ENCODE measurements around the gene SUPT16H.

Gene SUPT16H

GRCh38 chr14:21311614-21312013, 72.2 kb downstream of the SUPT16H start:
- H4K20me1 ChIP-seq (ENCODE audit: control insufficient read depth, insufficient read depth, low read depth, low read length), result no peaks in the 10 kb centered on the region
- no peaks in the 10 kb centered on the region for H3K36me3 ChIP-seq (ENCODE audit: control insufficient read depth, low read length)

DNA sequence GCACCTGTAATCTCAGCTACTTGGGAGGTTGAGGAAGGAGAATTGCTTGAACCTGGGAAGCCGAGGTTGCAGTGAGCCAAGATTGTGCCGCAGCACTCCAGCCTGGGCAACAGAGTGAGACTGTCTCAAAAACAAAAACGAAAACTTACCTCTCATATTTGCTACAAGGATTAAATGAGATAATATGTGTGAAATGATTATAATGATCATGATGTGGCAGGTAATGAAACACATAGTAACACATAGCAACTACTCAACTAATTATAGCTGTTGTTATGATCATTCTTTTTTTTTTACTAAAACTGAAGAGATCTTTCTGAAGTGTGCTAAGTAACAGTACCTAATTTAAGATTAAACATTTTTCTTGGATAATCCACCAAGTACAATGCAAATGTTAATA, 73.9 kb downstream of the SUPT16H start:
- Histone ChIP-seq H3F3A (ENCODE audit: control insufficient read depth, insufficient read depth) (peaks cover 23% of the 10 kb centered on the region), H3K4me1 (ENCODE audit: control insufficient read depth, low read length) (peaks cover 61% of the 10 kb centered on the region), H3K4me3 (ENCODE audit: low read length) (no peak overlapping the region), H3K9me3 (ENCODE audit: control insufficient read depth, insufficient read depth, low read length) (no peaks in the 10 kb centered on the region), H3K79me2 (ENCODE audit: control insufficient read depth, low read length) (no peaks in the 10 kb centered on the region; the same call in 1 of the 2 replicates), H3K27me3 (ENCODE audit: control insufficient read depth, low read length) (no peaks in the 10 kb centered on the region), H3K4me2 (ENCODE audit: low read length) (no peak overlapping the region), H3K27ac (ENCODE audit: low read depth, low read length) (no peak overlapping the region), H3K36me3 (ENCODE audit: control insufficient read depth, low read length) (no peaks in the 10 kb centered on the region), H3K9me2 (replicated peaks; ENCODE audit: control insufficient read depth, low read length) (no peaks in the 10 kb centered on the region), H4K20me1 (ENCODE audit: control insufficient read depth, insufficient read depth, low read depth, low read length) (no peaks in the 10 kb centered on the region)
- TF ChIP-seq EZH2phosphoT487 (IDR thresholded peaks at IDR 0.05; ENCODE audit: borderline replicate concordance, low read length), result no peak
- TF ChIP-seq, protein P1, sequence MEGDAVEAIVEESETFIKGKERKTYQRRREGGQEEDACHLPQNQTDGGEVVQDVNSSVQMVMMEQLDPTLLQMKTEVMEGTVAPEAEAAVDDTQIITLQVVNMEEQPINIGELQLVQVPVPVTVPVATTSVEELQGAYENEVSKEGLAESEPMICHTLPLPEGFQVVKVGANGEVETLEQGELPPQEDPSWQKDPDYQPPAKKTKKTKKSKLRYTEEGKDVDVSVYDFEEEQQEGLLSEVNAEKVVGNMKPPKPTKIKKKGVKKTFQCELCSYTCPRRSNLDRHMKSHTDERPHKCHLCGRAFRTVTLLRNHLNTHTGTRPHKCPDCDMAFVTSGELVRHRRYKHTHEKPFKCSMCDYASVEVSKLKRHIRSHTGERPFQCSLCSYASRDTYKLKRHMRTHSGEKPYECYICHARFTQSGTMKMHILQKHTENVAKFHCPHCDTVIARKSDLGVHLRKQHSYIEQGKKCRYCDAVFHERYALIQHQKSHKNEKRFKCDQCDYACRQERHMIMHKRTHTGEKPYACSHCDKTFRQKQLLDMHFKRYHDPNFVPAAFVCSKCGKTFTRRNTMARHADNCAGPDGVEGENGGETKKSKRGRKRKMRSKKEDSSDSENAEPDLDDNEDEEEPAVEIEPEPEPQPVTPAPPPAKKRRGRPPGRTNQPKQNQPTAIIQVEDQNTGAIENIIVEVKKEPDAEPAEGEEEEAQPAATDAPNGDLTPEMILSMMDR (IDR thresholded peaks at IDR 0.05; ENCODE audit: low read depth, low read length, poor library complexity, severe bottlenecking), result no peak

More at GRCh38 chr14:21311614-21312013, 72.2 kb downstream of the SUPT16H start:
- no peaks in the 10 kb centered on the region; the same call in 1 of the 2 replicates for H3K79me2 ChIP-seq (ENCODE audit: control insufficient read depth, low read length)
- H3K9me3 ChIP-seq (ENCODE audit: control insufficient read depth, insufficient read depth, low read length), result no peaks in the 10 kb centered on the region
- H3K4me1 ChIP-seq (ENCODE audit: control insufficient read depth, low read length), result peaks cover 77% of the 10 kb centered on the region
- TF ChIP-seq EZH2phosphoT487 (IDR thresholded peaks at IDR 0.05; ENCODE audit: borderline replicate concordance, low read length), result no peak
- TF ChIP-seq, protein P1 (IDR thresholded peaks at IDR 0.05; ENCODE audit: low read depth, low read length, poor library complexity, severe bottlenecking), result no peak
- peaks cover 23% of the 10 kb centered on the region for H3F3A ChIP-seq (ENCODE audit: control insufficient read depth, insufficient read depth)
- no peak overlapping the region for H3K27ac ChIP-seq (ENCODE audit: low read depth, low read length)
- H3K9me2 ChIP-seq (replicated peaks; ENCODE audit: control insufficient read depth, low read length), result no peaks in the 10 kb centered on the region
- H3K27me3 ChIP-seq (ENCODE audit: control insufficient read depth, low read length), result no peaks in the 10 kb centered on the region
- no peak overlapping the region for H3K4me2 ChIP-seq (ENCODE audit: low read length)
- H3K4me3 ChIP-seq (ENCODE audit: low read length), result no peak overlapping the region

GRCh38 chr14:21309238-21309636, 74.6 kb downstream of the SUPT16H start:
- Histone ChIP-seq H3K4me2 (ENCODE audit: low read length) (peak overlapping the region; percentile 98), H4K20me1 (ENCODE audit: control insufficient read depth, insufficient read depth, low read depth, low read length) (no peaks in the 10 kb centered on the region), H3K9me2 (replicated peaks; ENCODE audit: control insufficient read depth, low read length) (no peaks in the 10 kb centered on the region), H3K79me2 (ENCODE audit: control insufficient read depth, low read length) (no peaks in the 10 kb centered on the region; the same call in 1 of the 2 replicates), H3K27me3 (ENCODE audit: control insufficient read depth, low read length) (no peaks in the 10 kb centered on the region), H3K36me3 (ENCODE audit: control insufficient read depth, low read length) (no peaks in the 10 kb centered on the region), H3K9me3 (ENCODE audit: control insufficient read depth, insufficient read depth, low read length) (no peaks in the 10 kb centered on the region), H3K4me1 (ENCODE audit: control insufficient read depth, low read length) (peaks cover 53% of the 10 kb centered on the region), H3F3A (ENCODE audit: control insufficient read depth, insufficient read depth) (peaks cover 23% of the 10 kb centered on the region), H3K4me3 (ENCODE audit: low read length) (peak overlapping the region; percentile 70), H3K27ac (ENCODE audit: low read depth, low read length) (peak overlapping the region; percentile 68)
- TF ChIP-seq, protein P1 (IDR thresholded peaks at IDR 0.05; ENCODE audit: low read depth, low read length, poor library complexity, severe bottlenecking), result no peak
- TF ChIP-seq EZH2phosphoT487 (IDR thresholded peaks at IDR 0.05; ENCODE audit: borderline replicate concordance, low read length), result no peak
